ENCODE results near the gene RAB33B. TPM values are rescaled to one million over a fixed set of nuclear protein-coding genes. Genes with fewer than 3 reads are reported as not detected.

The RAB33B gene
- total RNA-seq, 1 experiment from 2014 or later: 4.1 TPM

Other genes starting within 250 kb of the RAB33B start
- not detected in 2 replicates for gene MGARP, start 173.9 kb upstream of the RAB33B start, total RNA-seq (2014; rRNA removed; shearing (Covaris generic))
- gene NAA15, start 152.6 kb upstream of the RAB33B start, total RNA-seq (2014; rRNA removed; shearing (Covaris generic)): 33.4 and 38.3 TPM in 2 replicates
- gene NDUFC1, start 151.6 kb upstream of the RAB33B start, total RNA-seq (2014; rRNA removed; shearing (Covaris generic)): 155 and 206 TPM in 2 replicates
- gene SETD7, start 102.1 kb downstream of the RAB33B start, total RNA-seq (2014; rRNA removed; shearing (Covaris generic)): 9.6 and 11.9 TPM in 2 replicates
- not detected in 2 replicates for gene MGST2, start 211.7 kb downstream of the RAB33B start, total RNA-seq (2014; rRNA removed; shearing (Covaris generic))